NCI-H748 (cell line): ENCODE measurements around the gene CYP2S1.

Experiments used
- DNase-seq: peaks from one replicate; lab custom pipeline; 2025; ENCODE audit not compliant: unreplicated experiment; lab: John Stamatoyannopoulos, UW

The CYP2S1 gene

DNA sequence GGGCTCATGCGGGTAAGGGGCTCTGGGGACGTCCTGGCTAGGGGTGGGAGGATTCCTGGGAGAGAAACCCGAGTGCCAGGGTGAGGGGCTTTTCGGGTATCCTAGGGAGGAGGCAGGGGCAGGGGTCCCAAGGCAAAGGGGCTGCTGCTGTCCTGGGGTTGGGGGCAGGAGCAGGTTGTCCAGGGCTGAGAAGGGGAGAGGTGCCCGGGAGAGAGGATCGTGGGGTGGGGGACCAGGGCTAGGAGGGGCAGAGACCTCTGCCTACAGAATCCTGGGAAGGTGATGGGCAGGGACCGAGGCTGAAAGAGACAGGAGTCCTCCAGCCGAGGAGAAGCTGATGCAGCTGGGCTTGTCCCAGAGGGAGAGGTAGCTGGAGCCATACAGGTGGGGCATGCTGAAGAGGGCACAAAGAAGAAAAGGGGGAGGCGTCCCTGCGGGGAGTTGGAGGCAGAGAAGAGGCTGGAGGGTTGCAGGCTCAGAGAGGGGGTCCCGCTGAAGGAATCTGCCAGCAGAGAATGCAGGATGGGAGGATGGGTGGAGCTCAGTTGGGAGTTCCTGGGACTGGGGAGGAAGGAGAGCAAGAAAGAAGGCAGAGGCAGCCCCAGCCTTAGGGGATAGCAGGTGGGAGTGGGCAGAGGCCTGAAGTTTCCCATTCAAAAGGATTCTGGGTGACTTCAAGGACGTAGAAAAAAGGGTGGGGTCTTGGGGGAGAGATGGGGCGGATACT, 574 bp downstream of the CYP2S1 start:
- DNase-seq = no peak

DNA sequence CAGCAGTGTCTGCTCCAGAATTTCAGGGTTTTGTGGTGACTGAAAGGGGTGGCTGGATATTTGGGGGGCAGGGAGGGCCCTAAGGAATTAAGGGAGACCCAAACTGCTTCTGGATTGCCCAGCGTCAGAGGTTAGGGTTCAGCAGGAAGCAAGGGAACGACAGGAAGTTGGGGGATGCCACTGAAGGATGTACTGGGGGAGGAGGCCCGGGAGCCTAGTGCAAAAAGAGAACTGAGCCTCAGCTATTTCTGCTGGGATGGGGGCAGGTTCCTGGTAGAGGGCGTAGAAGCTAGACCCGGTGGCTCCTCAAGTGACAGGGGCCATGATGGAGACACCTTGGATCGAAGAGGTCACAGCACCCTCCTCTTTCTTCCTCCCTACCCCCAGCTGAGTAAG, 1.1 kb downstream of the CYP2S1 start:
- no peak for DNase-seq

DNA sequence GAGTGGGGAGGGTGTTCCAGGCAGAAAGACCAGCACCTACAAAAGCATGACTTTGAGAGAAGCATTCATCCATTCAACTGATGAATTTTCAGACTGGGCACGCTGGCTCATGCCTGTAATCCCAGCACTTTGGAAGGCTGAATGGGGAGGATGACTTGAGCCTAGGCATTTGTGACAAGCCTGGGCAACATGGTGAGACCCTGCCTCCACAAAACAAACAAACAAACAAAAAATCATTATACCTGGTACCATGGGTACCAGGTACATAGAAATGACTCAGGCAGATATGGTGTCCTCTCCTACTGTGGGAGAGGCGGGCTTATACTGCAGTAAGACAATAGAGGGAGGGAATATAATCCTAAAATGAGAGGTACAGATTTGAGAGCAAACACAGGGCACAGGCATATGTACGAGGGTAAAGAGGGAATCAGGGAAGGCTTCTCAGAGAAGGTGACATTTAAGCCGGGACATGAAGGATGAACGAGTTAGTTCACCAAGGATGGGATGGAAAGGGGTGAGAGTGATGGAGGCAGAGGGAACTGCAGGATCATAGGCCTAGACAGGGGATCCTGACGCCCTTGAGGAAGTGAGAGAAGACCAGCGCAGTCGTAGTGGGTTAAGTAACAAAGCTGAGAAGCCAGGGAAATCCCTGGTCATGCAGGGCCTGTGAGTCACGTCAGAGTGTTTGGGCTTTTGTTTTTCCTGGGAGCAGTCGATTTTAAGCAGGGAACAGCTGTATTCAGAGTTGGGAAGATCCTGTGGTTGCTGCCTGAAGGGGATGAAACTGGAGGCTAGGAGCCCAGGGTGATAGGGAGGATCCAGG, 2.9 kb downstream of the CYP2S1 start:
- DNase-seq = no peak

DNA sequence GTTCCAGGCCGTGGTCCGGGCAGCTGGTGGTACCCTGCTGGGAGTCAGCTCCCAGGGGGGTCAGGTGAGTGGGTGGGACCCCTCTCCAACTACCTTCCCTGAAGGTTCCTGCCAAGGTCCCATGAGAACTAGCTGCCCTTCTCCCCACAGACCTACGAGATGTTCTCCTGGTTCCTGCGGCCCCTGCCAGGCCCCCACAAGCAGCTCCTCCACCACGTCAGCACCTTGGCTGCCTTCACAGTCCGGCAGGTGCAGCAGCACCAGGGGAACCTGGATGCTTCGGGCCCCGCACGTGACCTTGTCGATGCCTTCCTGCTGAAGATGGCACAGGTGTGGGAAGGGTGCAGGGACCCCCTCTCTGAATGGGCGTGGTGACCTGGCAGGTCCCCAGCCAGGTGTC, 5.5 kb downstream of the CYP2S1 start:
- no peak for DNase-seq

DNA sequence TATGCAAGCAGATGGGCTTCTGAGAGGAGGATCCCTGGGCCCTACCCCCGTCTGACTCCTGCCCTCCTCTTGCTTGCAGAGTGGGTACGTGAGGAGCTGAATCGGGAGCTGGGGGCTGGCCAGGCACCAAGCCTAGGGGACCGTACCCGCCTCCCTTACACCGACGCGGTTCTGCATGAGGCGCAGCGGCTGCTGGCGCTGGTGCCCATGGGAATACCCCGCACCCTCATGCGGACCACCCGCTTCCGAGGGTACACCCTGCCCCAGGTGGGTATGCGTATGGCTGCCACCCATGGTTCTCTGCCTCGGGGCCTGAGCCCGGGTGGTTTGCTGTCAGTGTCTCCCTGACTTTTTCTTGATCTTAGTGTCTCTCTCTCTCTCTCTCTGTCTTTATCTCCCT, 10.4 kb downstream of the CYP2S1 start:
- DNase-seq = no peak

DNA sequence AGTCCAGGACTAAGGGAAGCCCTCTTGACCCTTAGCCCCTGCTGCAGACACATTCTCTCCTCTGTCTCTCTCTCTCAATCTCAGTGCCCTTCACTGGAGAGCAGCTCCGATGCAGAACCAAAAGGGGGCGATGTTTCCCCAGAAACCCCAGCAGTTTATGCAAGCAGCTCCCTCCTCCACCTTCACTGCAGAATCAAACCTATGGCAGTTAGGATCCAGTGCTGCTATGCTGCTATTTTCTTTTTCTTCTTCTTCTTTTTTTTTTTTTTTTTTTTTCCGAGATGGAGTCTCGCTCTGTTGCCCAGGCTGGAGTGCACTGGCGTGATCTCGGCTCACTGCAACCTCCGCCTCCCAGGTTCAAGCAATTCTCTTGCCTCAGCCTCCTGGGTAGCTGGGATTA, 11.3 kb downstream of the CYP2S1 start:
- peak; percentile 76 for DNase-seq

DNA sequence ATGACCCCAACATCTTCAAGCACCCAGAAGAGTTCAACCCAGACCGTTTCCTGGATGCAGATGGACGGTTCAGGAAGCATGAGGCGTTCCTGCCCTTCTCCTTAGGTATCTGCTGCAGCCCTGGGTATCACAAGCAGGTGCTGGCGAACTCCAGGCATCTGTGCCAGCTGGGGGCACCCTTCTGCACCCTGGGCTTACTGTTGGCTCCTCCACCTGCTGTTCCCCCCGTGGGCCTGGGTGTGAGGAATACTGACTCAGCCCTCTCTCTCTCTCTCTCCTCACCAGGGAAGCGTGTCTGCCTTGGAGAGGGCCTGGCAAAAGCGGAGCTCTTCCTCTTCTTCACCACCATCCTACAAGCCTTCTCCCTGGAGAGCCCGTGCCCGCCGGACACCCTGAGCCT, 13.0 kb downstream of the CYP2S1 start:
- DNase-seq = no peak

DNA sequence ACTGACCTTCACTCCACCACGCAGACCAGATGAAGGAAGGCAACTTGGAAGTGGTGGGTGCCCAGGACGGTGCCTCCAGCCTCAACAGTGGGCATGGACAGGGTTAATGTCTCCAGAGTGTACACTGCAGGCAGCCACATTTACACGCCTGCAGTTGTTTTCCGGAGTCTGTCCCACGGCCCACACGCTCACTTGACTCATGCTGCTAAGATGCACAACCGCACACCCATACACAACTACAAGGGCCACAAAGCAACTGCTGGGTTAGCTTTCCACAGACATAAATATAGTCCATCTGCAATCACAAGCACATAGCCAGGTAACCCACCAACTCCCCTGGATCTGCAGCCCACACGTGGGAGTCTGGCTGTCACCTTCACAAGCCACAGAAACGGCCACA, 13.4 kb downstream of the CYP2S1 start:
- DNase-seq = no peak

DNA sequence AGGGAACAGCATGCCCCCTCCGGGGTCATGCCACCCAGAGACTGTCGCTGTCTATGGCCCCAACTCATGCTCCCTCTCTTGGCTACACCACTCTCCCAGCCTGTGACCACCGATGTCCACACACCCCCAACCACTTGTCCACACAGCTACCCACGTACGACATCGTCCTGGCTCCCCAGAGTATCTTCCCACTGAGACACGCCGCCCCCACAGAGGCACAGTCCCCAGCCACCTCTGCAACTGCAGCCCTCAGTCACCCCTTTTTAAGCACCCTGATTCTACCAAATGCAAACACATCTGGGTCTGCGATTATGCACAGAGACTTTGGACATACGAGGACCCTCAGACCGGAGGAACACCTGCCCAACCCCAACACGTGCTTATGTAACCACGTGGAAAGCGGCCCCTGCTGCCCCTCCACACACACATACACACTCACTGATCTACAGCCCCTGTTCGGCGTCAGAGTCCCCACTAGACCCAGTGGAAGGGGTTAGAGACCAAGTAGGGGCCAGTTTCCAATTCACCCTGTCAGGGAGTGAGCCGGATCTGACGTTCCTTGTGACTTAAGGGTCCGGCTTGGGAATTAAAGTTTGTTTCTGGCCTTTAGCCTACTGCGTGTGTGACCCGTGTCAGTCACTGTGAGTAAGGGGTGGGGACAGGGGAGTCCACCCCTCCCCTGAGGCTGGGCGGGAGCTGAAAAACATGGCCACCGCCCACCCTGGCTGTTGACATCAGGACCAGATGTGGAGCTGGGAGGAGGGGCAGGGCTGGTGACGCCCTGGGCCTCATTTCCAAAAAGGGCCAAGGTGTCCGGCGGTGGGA, 14.1 kb downstream of the CYP2S1 start:
- no peak for DNase-seq

DNA sequence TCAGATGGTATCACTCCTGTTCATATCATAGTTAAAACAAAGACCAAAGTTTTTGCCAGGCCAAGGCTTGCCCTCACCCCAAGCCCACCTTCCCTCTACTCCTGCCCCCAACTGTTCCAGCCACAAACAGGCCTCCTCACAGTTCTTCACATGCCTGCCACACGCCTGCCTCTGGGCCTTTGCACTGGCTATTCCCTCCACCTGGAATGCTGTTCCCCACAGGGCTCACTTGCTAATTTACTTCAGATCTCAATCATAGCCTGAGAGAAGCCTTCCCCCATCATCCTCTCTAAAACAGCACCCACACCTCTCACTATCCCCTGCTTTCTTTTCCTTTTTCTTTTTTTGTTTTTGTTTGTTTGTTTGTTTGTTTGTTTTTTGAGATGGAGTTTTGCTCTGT, 21.1 kb downstream of the CYP2S1 start:
- DNase-seq = no peak

DNA sequence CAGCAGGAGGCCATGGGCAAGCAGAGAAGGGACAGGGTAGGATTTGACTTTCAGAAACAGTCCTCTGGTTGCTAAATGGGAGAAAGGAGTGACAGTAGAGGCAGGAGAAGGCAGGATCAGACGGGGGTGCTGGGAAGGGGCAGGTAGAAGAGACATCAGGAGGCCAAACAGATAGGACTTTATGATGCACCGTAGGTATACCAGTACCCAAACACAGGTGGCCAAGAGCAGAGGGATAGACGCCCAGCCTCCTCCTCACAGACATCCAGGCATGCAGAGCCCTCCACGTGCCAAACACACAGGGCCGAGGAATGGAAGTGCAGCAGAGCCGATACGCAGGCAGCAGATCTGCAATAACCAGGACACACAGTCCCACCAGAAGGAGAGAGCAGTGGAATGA, 24.7 kb downstream of the CYP2S1 start:
- no peak for DNase-seq

DNA sequence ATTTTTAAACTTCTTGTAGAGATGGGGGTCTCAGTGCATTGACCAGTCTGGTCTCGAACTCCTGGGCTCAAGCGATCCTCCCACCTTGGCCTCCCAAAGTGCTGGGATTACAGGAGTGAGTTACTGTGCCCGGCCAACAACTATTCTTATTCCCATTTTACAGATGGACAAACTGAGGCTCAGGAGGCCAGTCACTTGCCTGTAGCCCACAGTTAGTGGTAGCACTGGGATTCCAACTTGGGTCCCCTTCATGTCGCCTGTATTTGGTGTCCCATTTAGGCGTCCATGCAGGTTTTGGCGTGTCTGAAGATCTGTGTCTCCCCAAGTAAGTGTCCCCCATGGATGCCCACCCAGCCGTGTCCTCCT, 25.2 kb downstream of the CYP2S1 start:
- DNase-seq = no peak

DNA sequence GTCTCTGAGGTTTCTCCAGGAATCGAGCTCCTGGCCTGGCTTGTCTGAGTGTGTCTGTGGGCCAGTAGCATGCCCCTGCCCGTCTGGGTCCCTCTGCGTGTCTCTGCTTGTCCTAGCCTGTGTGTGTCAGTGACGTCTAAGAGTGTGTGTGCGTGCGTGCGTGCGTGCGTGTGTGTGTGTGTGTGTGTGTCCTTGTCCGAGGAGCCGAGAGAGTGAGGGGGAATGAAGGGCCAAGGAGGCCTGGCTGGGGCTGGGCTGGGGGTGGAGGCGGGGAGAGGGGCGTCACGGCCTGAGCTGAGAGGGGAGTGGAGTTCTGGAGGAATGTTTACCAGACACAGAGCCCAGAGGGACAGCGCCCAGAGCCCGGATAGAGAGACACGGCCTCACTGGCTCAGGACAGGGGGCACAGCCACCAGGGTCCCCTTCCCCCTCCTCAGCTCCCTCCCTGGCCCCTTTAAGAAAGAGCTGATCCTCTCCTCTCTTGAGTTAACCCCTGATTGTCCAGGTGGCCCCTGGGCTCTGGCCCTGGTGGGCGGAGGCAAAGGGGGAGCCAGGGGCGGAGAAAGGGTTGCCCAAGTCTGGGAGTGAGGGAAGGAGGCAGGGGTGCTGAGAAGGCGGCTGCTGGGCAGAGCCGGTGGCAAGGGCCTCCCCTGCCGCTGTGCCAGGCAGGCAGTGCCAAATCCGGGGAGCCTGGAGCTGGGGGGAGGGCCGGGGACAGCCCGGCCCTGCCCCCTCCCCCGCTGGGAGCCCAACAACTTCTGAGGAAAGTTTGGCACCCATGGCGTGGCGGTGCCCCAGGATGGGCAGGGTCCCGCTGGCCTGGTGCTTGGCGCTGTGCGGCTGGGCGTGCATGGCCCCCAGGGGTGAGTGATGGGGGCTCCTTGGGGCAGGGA, 25.8 kb downstream of the CYP2S1 start, which contains the start of gene AXL:
Gene AXL, plus strand, starts transcription at position 609 of the 893 bp plus-strand sequence. Its CDS starts 170 bp downstream, at position 779.
- no peak for DNase-seq

DNA sequence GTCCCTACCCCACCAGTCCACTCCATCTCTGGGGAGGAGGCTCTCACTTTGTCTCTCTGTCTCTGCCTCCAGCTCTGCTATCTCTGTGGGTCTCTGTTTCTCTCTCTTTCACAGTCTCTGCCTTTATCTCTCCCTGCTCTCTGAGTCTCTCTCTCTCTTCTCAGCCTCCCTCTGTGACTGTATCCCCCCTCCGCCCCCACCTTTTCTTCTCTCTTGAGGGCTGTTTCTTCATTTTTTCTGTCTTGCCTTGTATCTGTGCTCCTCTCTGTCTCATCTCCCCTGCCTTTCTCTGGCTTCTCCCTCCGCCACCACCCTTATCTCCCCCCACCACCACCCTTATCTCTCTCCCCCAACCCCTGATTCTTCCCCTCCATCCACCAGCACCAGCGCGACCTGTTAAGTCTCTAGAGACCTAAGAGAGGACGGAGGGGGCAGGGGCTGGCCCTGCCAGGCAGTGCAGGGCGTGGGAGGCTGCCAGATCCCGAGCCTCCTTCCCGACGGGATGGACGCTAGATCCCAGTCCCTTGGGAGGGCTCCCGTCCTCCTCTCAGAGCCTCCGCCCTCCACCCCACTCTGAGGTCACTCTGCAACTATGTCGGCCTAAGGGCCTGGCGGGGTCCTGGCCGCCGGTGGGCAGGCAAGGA, 27.0 kb downstream of the CYP2S1 start:
- DNase-seq = no peak

DNA sequence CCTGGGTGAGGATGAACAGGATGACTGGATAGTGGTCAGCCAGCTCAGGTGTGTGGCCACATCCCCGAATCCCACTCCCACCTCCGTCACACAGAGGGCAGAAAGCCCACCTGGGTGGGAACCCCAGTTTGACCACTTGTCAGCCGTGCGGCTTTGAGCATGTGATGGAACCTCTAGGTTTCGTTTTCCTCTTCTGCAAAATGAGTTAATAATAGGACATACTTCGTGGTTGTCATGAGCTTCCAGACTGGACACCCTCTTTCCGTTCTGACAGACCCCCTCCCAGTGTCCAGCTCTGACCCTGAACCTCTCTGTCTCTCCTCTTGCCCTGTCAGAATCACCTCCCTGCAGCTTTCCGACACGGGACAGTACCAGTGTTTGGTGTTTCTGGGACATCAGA, 27.8 kb downstream of the CYP2S1 start:
- no peak for DNase-seq

DNA sequence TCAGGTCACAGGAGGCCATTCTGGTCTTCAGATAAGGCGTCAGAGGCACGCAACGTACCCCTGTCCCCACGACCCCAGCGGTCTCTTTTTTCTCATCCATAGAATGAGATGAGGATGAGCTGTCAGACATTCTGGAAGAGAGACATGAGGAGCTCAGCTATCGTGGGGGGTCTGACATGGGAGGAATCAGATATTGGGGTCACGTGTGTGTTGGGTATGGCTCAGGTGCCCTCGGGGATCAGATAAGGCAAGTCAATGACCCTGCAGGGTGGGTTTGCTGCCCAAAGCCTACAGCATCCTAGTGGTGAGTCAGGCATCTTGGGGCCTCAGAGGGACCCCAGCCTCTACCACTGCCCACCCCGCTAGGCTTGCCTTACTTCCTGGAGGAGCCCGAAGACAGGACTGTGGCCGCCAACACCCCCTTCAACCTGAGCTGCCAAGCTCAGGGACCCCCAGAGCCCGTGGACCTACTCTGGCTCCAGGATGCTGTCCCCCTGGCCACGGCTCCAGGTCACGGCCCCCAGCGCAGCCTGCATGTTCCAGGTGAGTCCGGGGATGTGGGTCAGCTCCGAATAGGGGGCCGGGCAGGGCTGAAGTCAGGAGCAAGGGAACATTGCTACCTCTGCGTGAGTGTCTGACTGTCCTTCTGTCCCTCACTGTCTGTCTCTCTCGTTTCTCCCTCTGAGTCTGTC, 28.6 kb downstream of the CYP2S1 start:
- DNase-seq = no peak

DNA sequence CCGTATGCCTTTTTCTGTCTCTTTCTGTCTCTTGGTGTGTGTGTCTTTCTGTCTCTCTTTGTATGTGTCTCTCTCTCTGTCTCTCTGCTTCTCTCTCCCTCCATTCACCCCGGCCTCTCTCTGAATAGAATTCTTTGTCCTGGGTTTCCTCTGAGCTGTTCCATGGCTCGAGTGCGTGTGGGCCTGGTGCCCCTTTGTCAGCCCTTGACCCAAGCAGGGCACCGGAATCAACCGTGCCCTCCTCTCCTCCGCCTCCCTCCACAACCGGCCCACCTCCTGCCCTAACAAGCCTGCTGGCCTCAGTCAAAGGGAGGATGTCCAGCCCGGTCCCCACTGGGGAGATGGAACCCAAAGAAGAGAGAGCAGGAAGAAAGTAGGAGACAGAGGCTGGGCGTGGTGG, 29.2 kb downstream of the CYP2S1 start:
- DNase-seq = no peak

DNA sequence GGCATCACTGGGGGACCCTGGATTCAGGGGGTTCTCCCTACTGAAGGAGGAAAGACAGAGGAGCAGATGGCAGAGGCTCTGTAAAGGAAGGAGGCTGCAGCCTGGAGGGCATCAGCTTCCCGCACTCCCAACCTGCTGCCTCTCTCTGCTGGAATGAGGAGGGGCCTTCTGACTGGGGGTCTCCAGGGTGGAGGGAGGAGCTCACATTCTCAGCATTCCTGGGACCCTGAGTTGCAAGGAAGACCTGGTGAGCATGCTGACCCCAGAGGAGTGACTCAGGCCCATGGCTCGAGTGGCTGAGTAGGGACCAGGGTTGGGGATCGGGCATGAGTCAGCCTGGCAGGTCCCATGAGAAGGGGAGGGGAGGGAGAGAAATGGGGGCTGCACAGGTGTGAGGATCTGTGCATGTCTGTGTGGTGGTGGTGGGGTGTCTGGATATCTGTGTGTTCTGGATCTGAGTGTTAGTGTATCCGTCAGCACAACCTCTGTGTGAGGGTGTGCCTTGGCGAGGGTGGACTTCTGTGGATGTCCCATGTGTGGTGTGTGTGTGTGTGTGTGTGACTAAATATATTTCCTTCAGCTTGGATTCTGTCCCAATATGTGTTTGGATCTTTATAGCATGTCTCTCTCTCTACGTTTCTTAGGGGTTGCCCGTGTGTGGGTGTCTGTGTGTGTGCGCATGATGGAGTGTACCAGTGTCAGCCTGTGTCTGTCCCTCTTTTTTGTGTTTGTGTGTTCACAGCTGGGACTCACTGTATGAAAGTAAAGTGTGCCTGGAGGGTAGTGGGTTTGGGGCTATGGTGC, 30.6 kb downstream of the CYP2S1 start:
- no peak for DNase-seq

DNA sequence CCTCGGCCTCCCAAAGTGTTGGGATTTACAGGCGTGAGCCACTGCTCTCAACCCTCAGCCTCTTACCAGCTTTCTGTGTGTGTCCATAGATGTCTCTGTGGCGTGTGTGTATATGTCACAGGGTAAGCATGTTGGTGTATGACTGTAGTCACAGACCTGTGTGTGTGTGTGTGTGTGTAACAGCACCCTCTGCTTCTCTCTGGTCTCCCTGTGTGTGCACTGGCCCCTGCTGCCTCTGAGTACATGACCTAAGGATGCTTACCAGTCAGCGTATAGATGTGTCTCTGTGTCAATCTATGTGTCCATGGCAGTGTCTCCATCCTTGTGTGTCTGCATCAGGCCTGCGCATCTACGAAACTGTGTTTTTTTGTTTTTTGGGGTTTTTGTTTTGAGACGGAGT, 31.6 kb downstream of the CYP2S1 start:
- DNase-seq = no peak
